ENCODE data around the gene ZNF669.
"Not testable (repeated sequence)": the region's sequence is repeated elsewhere in the genome, so short reads cannot be mapped to it uniquely, and the experiment has no call there.

ZNF669 gene

GRCh38 chr1:247103859-247104591 lies at the start of gene ZNF669:
Gene ZNF669 (minus strand): TSS chr1:247104356. CDS start chr1:247104199, 157 bp downstream.
- in situ Hi-C loops (cut with MboI; ENCODE audit: low sequenced_read_pairs, unreplicated experiment): no loop called here
- no peak for TF ChIP-seq CTCF (IDR thresholded peaks at IDR 0.05; ENCODE audit: borderline replicate concordance, control extremely low read depth, extremely low read depth, insufficient read depth, missing control alignments)
- peak; percentile 95 for DNase-seq (ENCODE audit: low spot score)

GRCh38 chr1:247147781-247148180 lies 43.6 kb upstream of the ZNF669 start:
- TF ChIP-seq CTCF (IDR thresholded peaks at IDR 0.05; ENCODE audit: borderline replicate concordance, control extremely low read depth, extremely low read depth, insufficient read depth, missing control alignments): no peak
- in situ Hi-C loops (cut with MboI; ENCODE audit: low sequenced_read_pairs, unreplicated experiment): no loop called here
- DNase-seq (ENCODE audit: low spot score): no peak

GRCh38 chr1:247147120-247147519 lies 43.0 kb upstream of the ZNF669 start:
- DNase-seq (ENCODE audit: low spot score); in situ Hi-C loops (cut with MboI; ENCODE audit: low sequenced_read_pairs, unreplicated experiment): not testable (repeated sequence)

GRCh38 chr1:247146671-247147070 lies 42.5 kb upstream of the ZNF669 start:
- DNase-seq (ENCODE audit: low spot score): no peak
- TF ChIP-seq CTCF (IDR thresholded peaks at IDR 0.05; ENCODE audit: borderline replicate concordance, control extremely low read depth, extremely low read depth, insufficient read depth, missing control alignments): no peak
- in situ Hi-C loops (cut with MboI; ENCODE audit: low sequenced_read_pairs, unreplicated experiment): no loop called here

- in situ Hi-C loops (cut with MboI; ENCODE audit: low sequenced_read_pairs, unreplicated experiment): no loop called here
- TF ChIP-seq CTCF (IDR thresholded peaks at IDR 0.05; ENCODE audit: borderline replicate concordance, control extremely low read depth, extremely low read depth, insufficient read depth, missing control alignments): no peak
- no peak for DNase-seq (ENCODE audit: low spot score)
Measured at GRCh38 chr1:247145279-247145678, 41.1 kb upstream of the ZNF669 start.

- in situ Hi-C loops (cut with MboI; ENCODE audit: low sequenced_read_pairs, unreplicated experiment); DNase-seq (ENCODE audit: low spot score): not testable (repeated sequence)
Measured at GRCh38 chr1:247139557-247139956, 35.4 kb upstream of the ZNF669 start.

- in situ Hi-C loops (cut with MboI; ENCODE audit: low sequenced_read_pairs, unreplicated experiment): no loop called here
- no peak for TF ChIP-seq CTCF (IDR thresholded peaks at IDR 0.05; ENCODE audit: borderline replicate concordance, control extremely low read depth, extremely low read depth, insufficient read depth, missing control alignments)
- no peak for DNase-seq (ENCODE audit: low spot score)
Measured at GRCh38 chr1:247131236-247131635, 27.1 kb upstream of the ZNF669 start.

- DNase-seq (ENCODE audit: low spot score); in situ Hi-C loops (cut with MboI; ENCODE audit: low sequenced_read_pairs, unreplicated experiment): not testable (repeated sequence)
Measured at GRCh38 chr1:247127519-247128282, 23.5 kb upstream of the ZNF669 start.

- in situ Hi-C loops (cut with MboI; ENCODE audit: low sequenced_read_pairs, unreplicated experiment); DNase-seq (ENCODE audit: low spot score): not testable (repeated sequence)
Measured at GRCh38 chr1:247126601-247127000, 22.4 kb upstream of the ZNF669 start.

- DNase-seq (ENCODE audit: low spot score); in situ Hi-C loops (cut with MboI; ENCODE audit: low sequenced_read_pairs, unreplicated experiment): not testable (repeated sequence)
Measured at GRCh38 chr1:247126166-247126565, 22.0 kb upstream of the ZNF669 start.
